Fibroblast of skin of back (primary cell): Measurements from ENCODE around the gene SPRED1. TPM values are rescaled to one million over a fixed set of nuclear protein-coding genes. Genes with fewer than 3 reads are reported as not detected.

ENCODE experiments used
- DNase-seq: peaks from one replicate; pipeline ENCODE4 v3.0.0-alpha.2; 2013
- polyA plus RNA-seq, 2 experiments: library from polyadenylated mRNA; unstranded; fragments of 120-200 nt; gene quantifications; one replicate each; pipeline ENCODE4 v1.2.1, GENCODE V29; 2013; ENCODE audit not compliant: insufficient read length in 2 of 2

Gene SPRED1
- 24.4 TPM for polyA plus RNA-seq (2013, experiment 1 of 2; ENCODE audit: insufficient read length)
- 23.3 TPM for polyA plus RNA-seq (2013, experiment 2 of 2; ENCODE audit: insufficient read length)

DNA sequence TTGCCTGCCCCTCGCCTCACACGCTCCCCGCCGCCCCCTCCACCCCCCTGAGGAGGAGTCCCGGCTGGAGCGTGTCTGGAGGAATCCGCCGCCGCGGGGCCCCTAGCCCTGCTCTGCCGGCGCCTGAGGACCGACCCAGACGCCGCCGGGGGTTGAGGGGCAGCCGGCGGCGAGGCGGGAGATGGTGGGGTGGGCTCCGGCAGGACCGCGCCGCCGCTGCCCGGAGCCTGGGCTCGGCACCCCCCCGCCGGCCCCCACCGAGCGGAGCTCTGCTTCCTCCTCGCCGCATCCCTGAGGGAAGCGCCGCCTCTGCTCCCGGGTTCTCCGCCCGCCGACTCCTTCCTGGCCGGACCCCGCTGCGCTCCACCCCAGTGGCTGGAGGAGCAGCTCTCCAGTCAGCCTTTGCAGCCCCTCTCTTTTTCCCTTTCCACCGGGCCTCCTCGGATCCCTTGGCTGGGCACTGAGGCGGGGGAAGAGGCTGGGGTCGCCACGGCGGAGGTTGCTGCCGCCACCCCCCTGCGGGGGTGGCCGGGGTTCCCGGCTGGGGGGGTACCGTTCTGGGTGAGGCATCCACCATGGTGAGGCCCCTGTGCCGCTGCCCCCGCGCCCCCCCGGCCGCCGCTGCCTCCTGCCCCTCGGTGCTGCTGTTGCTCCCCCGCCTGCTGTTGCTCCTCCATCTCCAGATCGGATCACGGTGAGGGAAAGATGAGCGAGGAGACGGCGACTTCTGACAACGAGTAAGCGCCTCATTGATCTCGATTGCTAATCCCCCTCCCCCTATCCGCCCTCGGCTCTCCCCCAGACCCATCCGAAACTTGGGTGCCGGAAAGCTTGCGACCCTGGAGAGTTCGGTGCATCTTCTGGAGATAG, at the start of gene SPRED1:
Gene SPRED1, plus strand, starts transcription at position 356 of the 870 bp plus-strand sequence. Its CDS starts 350 bp downstream, at position 706.
- peak; percentile 70 for DNase-seq

DNA sequence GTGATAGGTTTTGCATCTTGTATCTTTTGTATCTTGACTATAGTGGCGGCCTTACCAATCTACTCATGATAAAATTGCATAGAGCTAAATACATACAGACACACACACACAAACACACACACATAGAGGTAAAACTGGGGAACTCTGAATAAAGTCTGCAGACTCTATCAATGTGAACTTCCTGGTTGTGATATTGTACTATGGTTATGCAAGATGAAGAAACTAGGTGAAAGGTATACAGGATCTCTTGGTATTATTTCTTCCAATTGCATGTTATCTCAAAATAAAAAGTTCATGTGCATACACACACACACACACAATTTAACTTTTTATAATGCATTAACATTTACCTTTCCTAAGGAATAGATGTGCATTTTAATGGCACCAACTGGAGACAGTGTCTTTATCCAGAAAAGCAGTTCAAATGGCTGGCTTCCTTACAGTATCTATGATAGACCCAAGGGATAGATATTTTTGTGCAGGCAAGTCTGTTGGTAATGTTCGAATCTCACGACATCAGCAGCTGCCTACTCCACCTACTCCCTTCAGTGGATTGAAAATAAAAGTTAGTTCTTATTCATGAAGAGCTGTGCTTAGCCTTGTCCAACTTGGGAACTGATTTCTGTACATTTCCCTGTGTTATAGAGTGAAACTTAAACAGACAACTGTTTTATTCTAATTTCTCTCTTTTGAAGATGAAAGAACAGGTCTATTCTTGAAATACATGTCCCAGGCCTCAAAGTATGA, 46.9 kb upstream of the SPRED1 start:
- DNase-seq, result no peak

DNA sequence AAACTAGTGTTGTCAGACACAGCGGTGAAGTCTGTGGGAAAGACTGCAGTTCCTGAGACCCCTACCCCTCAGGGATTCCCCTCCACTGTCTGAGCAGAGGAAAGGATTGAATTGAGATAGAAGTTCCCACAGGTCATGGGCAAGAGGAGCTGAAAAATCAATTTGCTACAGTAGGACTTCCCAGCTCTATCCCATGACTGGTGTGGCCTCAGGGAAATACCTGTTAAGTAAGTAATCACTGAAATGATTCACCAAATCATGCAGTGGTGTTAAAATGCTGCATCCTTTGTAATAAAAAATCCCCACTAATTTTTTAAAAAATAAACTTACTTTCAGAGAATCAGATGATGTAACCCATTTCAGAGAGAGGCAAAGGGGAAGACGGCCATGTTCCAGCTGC, 45.0 kb upstream of the SPRED1 start:
- no peak for DNase-seq

DNA sequence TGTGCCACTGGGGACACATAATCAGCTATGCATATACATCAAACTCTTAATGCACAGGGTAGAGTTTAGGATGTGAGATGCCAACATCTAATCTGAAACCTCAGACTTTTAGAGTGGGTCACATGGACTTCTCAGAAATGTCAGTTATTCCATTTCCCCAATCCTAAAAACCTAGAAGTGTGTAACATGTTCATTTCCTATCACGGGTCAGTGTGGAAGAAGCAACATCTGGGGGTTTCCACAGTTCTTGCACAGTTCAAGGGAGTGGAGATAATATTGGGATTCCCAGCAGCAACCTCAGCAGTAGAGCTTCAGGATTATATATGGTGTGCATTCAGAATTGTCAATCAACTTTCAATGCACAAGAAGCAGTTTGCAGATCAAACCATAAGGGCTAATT, 44.4 kb upstream of the SPRED1 start:
- no peak for DNase-seq

DNA sequence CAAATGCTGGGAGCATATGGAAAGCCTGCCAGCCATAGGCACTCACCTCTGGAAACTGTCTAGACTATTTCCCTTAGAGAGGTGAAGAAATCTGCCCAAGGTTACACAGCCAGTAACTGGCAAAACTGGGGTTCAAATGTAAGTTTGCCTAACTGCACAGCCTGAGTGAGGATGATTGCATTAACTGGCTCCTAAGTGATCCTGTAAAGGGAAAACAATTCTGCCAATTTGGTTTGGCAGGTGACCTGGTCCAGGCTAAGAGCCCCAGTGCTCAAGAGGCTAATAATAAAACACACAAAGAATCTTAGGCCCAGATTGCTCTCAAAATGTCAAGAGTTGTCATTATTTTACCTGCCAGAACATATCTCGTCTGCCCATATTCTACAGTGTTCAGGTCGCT, 43.9 kb upstream of the SPRED1 start:
- DNase-seq, result no peak

DNA sequence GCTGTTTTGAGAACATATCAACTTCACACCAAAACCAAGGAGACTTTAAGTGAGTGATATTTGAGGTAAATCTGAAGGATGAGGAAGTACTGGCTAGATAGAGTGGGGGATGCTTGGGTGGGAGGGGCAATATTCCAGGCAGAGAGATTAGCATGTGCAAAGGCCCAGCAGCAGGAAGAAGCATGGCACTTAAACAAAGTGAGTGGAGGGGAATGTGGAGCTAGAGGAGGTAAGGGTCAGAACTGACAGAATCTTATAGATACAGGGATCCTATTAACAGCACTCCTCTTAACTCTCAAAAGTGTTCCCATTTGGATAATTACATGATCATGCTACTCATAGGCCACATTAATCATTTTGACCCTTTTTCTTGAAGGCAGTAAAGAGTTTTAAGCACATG, 41.4 kb upstream of the SPRED1 start:
- no peak for DNase-seq

DNA sequence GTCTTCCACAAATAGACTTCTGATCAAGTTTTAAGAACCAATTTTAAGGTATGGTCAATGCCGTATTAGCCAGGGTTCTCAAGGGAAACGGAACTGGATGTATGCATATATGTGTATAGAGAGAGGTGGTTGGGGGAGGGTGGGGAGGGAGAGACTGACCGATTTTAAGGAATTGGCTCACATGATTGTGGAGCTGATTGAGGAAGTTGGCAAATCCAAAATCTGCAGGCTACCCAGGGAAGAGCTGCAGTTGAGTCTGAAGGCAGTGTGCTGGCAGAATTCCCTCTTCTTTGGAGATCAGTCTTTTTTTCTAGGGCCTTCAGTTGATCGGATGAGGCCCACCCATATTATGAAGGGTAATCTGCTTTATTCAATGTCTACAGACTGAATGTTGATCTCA, 40.8 kb upstream of the SPRED1 start:
- DNase-seq, result no peak

DNA sequence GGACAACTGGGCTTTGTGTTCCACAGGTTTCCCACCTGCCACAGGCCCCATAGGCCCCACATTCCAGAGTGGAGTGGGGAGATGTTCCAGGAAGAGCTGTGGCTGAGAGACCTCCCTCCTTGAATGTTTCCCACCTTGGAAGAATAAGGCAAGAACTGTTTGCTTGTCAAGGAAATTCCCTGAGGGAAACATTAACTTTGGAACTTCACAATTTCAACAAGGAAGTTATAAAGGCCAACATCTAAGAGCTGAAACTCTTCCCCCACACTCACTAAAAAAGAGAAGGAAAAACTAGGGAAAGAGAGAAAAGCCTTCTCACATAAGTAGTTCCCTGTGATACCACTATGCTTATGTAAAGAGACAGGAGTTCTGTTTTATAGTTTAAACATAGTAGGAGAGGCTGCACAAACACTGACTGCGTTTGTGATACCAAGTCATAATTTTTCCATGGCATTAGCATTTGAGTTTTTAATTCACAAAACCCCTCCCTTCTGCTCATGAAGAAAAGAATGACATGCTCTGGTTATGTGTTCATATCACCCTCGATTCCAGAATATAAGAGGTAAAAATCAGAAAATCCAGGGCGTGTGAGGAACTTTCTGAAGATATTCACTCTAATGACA, 39.8 kb upstream of the SPRED1 start:
- DNase-seq, result no peak

DNA sequence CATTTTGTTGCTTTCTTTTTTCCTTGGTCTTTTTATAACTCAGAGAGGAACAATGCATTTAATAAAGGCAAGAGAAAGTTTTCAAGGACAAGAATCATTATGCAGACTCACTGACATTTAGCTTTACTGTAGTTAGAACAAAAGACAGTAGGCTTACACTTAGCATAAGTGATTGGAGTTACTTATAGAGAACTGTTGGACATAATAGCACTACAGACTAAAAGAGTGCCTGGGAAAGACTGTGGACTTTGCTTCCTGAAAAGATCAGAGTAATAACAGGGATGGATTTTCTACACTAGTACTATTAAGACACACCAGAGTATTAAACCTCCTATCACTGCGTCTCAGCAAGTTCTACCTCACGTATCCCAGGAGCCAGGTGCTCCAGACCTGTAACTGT, 39.3 kb upstream of the SPRED1 start:
- DNase-seq, result no peak

DNA sequence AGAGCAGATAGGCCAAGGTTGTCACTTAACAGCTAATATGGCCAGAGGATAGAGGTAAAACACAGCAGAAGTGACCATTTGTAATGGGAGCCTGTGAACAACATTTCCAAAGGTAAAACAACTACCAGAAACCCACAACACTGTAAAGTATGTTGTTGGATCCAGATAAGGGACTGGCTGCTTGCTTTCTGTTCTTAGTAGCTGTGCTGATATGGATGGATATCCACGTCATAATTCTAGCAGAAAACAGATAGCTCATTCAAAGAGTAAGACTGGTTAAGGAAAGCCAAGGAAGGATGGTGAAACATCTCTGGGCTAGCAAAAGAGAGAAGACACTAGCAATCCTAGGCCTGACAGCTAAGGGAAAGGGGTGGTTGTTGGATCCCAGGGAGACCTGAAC, 36.9 kb upstream of the SPRED1 start:
- no peak for DNase-seq

DNA sequence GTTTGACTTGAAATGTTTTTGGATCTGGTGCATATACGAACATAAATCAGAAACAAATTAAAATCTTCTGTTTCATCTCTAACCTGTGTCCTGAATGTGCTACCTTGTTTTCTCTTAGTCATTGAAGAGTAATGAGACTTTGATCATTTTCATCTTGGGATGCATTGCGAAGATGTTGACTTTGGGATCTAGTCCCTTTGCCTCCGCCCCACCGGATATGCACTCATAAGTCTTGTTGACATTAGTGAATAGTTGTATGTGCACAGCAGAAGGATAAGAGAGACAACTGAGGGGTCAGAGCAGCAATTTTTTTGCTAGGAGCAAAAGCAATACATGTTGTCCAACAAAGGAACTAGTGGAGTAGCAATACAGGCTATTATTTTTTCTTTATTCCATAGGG, 35.9 kb upstream of the SPRED1 start:
- DNase-seq, result peak; percentile 80

DNA sequence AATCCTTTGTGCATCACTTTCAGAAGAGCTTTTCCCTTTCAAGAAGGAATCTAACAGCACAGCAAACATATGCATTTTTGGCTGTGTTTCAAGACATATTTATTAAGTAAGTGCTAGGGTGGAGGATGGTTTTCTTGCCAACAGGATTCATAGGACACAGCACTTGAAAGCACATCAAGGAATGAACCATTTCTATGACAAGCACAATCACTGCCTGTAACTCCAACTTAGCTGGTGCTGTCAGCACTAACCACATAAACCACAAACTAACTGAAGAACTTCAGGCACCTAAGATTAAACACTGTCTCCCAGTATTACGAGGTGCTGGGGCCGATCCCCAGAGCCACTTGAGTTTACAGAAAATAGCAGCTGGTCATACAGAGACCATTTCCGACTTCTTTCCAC, 35.4 kb upstream of the SPRED1 start:
- peak; percentile 76 for DNase-seq

DNA sequence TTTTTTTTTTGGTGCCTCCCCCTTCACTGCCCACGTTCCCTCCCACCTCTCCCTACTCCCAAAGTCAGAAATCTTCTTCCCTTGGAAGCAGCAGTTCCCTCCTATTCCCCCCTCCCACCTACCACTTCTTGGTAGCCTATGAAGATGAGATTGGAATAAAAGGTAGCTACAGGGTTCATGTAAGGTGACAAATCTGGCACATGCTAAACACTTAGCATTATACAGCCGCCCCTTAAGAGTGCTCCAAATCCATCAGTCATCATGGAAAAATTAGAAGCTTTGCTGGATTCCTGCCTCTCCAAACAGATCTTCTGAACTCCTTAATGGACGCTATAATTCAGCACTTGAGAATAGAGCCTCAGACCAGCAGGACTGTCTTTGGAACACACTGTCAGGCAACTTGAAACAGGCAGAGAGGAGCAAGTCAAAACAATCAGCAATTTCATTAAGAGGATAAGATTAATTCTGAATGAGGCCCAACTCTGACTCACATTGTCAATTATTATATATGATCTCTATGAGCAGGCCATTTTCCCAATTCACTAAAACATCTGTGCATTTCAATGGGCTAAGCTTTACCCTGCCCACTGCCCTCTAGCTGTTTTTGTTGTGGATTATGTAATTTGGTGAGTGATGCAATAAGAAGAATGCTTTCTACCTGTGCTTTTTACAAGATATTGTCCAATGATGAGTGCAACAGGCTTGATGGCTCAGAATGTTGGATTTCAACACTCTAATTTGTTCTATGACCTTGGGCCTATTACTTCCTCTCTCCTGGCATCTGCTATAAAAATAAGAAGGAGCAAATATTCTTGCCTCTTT, 34.6 kb upstream of the SPRED1 start:
- peak; percentile 35 for DNase-seq

DNA sequence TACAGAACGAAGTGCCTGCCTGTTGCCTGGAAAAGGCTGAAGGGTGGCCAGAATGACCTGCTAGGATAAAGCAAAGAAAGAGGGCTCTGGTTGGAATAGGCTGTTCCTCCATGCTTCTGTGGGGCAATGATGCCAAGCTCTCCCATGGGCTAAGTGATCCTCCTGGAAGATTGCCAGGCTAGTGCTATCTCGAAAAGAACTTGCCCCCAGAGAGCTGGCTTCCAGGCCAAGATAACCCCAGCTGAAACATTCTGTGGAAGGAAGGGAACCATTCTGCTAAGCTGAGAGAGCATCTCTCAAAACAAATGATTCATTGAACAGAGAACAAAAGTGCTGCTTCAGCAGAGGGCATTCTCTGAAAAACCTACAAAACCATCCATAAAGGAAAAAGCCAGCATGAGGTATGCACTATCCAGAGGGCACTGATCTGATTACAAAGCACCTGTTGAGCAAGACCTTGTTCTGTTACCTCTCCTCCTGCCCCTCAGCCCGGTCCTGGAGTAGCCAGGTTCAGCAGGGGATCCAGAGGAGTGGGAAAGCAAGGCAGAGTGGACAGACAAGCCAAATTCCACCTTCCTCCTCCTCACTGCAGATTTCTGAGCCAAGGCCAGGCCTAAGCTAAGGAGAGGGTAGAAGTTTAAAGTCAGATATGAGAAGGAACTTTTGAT, 31.9 kb upstream of the SPRED1 start:
- no peak for DNase-seq

DNA sequence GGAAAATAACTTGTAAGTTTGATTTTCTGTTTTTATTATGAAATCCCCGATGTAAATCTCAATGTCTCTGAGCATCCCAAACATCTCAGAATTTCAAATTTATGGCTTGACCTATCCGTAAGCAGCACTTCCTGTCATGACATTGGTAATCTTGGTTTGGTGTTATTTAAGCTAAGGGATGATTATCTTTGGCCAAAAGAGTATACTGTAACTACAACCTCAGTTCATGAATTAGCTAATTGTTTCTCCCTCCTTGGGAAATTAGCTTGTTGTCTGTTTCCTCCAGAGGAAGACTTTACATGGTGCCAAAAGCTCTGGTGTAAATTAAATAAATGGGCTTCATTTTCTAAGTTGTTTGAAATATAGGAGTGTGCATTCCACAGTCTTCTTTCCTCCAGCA, 28.1 kb upstream of the SPRED1 start:
- DNase-seq, result no peak

DNA sequence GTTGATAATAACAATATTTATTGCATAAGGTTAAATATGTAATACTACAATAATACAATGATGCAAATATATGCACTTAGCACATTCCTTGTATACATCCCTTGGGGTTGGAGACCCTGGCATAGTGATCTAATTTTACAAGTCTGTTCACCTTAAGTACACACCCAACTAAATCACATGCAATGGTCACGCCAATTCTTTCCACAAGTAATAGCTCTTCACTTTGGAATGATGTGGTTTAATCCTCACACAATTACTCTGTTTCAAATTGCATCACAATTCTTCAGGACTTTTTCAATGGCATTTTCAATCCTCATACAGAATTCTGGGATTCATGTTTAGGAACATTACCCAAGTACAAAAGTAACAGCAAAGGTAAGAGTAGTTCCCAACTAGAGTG, 27.3 kb upstream of the SPRED1 start:
- no peak for DNase-seq

DNA sequence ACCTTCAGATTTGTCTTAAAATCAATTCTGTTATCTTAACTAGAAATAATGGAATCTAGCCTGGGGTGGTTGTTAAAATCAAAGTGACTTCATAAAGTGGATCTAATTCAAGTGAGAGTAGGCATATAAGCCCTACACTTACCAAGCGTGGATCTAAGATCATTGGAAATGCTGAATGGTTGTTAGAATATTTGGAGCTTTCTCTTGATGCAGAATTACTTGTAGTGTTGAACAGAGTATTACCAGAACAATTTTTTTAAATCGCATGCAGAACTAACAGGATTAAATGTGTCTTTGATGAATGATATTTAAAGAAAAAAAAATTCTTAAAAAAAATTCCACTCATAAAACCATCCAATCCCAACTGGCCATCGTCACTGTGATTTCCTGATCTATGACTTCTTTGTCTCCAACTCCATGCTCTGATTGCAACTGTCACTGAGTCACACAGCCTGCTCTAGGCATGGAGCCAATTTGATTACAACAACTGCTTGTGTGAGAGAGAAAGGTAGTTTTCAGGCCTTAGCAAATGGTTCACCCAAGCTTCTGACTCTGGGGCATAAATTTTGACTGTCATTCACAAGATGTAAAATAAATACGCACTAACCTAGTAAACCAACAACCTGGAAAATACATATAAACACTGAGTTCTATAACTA, 25.9 kb upstream of the SPRED1 start:
- peak; percentile 69 for DNase-seq

DNA sequence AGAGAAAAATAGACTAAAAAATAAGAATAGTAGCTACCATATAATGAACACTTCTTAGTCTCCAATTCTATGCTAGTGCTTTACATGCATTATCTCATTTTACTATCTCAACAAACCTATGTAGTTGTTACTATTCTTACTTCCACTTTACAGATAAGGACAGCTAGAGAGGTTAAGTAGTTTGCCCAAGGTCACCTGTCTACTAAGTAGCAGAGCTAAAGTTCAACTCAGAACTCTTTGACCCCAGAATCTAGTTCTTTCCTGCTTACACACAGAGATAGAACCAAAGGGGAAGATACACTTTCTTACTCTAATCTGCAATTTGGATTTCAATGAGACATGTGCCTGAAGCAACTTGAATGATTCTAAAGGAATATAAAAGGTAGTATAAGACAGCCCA, 24.7 kb upstream of the SPRED1 start:
- no peak for DNase-seq

DNA sequence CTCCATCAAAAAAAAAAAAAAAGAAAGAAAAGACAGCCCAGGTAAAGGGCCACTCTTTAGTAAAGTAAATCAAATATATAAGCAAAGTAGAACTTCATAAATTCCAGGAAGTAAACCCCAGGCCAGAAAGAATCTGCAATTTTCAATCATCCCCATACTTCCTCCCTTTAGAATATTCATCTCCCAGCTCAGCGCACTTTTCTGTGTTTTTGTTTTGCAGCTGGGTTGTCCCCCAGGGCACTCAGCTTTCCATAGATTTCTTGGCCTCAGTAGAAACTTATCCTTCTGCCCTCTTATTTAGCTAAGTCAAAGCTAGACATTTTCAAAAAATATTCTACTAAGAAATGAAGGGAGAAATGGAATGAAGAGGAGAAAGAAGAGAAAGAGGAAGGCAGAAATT, 24.0 kb upstream of the SPRED1 start:
- DNase-seq, result no peak

DNA sequence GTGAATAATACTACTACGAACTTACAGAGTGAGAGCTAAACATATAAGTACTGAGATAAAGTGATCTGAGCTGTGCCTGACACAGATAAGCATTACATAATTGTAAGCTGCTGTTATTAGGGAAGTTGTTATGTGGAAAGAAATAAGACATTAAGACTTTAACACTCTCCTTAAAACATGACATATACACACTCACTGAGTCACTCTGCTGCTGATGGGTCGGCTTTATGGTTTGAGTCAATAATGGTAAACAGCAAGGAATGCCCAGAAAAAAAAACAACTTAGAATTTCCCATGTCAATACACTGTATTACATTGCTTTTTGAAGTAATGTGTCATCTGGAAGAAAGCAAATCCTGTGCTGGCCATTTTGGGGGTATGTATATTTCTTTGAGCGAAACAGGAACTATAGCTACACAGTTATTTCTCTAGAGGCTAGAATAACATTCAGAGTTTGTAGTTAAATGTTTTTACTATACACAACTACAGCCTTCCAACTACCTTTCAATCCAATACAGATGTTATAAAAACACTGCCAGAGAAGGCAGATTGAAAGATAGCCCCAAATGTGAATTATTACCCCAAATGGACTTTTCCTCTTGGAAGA, 22.8 kb upstream of the SPRED1 start:
- DNase-seq, result peak; percentile 59

DNA sequence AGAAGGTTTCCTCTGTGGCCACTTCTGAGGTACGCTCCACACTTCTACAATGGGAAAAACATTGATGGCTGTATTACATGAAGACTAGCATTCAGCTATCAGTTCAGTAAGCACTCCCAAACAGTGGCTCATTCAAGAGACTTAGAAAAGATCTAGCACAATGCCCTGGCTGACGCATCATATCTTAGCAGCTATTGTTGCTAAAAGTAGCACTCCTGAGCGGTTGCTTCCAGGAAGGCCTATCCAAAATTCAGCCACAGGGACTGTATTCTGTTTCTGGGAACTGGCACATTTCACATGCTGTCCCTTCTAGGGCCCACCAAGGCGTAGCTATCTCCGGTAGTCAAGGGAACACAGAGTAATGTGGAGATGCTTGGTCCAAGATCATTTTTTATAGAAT, 21.2 kb upstream of the SPRED1 start:
- no peak for DNase-seq
